HL-60 (cell line): ENCODE measurements around the gene ELP4.

Source experiments
- POLR2AphosphoS5 ChIP-seq: IDR thresholded peaks from 2 replicates; pipeline ENCODE4 v1.6.1; 2012; ENCODE audit warnings: low read depth
- REST ChIP-seq: IDR thresholded peaks from 2 replicates; pipeline ENCODE4 v1.6.1; 2012; ENCODE audit warnings: low read depth; ENCODE audit not compliant: insufficient replicate concordance
- TF ChIP-seq, protein P1 (sequence below): IDR thresholded peaks from one replicate; pipeline ENCODE4 v1.5.1; 2011; ENCODE audit warnings: low read length, control low read depth, inconsistent platforms; ENCODE audit not compliant: insufficient read depth

DNA sequence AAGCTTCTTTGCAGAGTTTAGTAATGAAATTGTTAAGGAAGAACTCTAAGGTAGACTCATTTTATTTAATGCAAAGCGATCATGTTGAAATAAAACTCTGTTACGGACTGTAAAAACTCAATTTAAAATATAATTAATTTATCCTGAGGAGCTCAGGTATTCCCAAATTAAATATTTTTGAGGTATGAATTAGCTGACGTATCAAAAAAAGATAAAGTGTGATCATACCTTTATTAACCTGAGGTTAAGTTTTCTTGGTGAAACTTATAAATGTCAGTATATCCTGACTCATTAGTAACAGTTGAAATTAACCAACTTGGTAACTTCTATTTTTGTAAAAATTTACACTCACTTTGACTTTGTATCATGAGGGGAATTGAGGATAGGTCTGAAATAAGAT is 171.2 kb downstream of the ELP4 start:
- TF ChIP-seq POLR2AphosphoS5 (no peak), REST (no peak)
- TF ChIP-seq, protein P1, sequence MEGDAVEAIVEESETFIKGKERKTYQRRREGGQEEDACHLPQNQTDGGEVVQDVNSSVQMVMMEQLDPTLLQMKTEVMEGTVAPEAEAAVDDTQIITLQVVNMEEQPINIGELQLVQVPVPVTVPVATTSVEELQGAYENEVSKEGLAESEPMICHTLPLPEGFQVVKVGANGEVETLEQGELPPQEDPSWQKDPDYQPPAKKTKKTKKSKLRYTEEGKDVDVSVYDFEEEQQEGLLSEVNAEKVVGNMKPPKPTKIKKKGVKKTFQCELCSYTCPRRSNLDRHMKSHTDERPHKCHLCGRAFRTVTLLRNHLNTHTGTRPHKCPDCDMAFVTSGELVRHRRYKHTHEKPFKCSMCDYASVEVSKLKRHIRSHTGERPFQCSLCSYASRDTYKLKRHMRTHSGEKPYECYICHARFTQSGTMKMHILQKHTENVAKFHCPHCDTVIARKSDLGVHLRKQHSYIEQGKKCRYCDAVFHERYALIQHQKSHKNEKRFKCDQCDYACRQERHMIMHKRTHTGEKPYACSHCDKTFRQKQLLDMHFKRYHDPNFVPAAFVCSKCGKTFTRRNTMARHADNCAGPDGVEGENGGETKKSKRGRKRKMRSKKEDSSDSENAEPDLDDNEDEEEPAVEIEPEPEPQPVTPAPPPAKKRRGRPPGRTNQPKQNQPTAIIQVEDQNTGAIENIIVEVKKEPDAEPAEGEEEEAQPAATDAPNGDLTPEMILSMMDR: no peak
